ENCODE results near the gene LMBR1.
"Not testable (repeated sequence)": the region's sequence is repeated elsewhere in the genome, so short reads cannot be mapped to it uniquely, and the experiment has no call there.

LMBR1 gene

GRCh38 chr7:156861212-156861611 lies 31.8 kb downstream of the LMBR1 start:
- intact Hi-C loops (cut with DNase I) = no loop called here
- DNase-seq = no peak

DNA sequence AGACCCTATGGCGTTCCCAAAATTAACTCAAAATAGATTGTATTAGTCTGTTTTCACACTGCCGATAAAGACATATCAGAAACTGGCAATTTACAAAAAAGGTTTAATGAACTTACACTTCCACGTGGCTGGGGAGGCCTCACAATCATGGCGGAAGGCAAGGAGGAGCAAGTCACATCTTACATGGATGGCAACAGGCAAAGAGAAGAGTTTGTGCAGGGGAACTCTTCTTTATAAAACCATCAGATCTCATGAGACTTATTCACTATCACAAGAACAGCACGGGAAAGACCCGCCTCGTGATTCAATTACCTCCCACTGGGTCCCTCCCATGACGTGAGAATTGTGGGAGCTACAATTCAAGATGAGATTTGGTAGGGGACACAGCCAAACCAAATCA lies 32.9 kb downstream of the LMBR1 start:
- DNase-seq; intact Hi-C loops (cut with DNase I): not testable (repeated sequence)

- intact Hi-C loops (cut with DNase I) = no loop called here
Observed at GRCh38 chr7:156858523-156858922, 34.5 kb downstream of the LMBR1 start.

GRCh38 chr7:156857757-156858156 lies 35.2 kb downstream of the LMBR1 start:
- DNase-seq = no peak
- intact Hi-C loops (cut with DNase I) = no loop called here

More at GRCh38 chr7:156858523-156858922, 34.5 kb downstream of the LMBR1 start:
- no peak for DNase-seq

- intact Hi-C loops (cut with DNase I) = no loop called here
- DNase-seq = no peak
Observed at GRCh38 chr7:156854654-156855053, 38.3 kb downstream of the LMBR1 start.

DNA sequence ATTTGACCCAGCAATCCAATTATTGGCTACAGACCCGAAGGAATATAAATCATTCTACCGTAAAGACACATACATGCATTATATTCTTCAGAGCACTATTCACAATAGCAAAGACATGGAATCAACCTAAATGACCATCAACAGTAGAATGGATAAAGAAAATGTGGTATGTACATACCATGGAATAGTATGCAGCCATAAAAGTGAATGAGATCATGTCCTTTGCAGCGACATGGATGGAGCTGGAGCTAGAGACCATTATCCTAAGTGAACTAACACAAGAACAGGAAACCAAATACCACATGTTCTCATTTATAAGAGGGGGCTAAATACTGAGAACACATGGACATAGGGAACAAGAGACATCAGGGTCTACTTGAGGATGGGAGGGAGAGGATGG lies 44.0 kb downstream of the LMBR1 start:
- intact Hi-C loops (cut with DNase I) = no loop called here
- no peak for DNase-seq

DNA sequence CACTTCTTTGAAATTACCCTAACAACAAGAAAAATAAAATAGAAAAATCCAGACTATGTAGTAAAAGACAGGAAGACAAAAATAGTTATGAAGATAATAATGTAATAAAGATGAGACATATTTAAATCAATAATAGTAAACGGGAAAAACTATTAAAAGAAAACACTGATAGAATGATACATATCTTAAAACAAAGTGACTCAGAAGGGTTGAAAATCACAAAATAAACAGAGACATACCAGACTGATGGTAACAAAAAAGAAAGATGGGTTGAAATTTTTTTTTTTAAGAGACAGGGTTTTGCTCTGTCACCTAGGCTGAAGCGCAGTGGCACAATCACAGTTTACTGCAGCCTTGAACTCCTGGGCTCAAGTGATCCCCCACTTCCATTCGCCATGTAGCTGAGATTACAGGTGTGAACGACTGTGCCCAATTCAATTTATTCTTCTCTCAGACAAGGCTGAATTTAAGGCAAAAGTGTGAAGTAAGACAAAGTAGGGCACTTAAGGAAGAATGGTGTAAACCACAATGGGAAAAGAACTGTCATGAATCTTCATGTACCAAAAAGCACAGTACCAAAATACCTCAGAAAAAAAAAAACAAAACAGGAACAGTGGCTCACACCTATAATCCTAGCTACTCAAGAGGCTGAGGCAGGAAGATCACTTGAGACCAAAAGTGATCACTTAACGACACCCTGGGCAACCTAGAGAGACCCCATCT lies 47.4 kb downstream of the LMBR1 start:
- intact Hi-C loops (cut with DNase I) = no loop called here

GRCh38 chr7:156843582-156843981 lies 49.4 kb downstream of the LMBR1 start:
- DNase-seq; intact Hi-C loops (cut with DNase I): not testable (repeated sequence)

More for the DNA sequence above, 47.4 kb downstream of the LMBR1 start:
- DNase-seq = no peak

DNA sequence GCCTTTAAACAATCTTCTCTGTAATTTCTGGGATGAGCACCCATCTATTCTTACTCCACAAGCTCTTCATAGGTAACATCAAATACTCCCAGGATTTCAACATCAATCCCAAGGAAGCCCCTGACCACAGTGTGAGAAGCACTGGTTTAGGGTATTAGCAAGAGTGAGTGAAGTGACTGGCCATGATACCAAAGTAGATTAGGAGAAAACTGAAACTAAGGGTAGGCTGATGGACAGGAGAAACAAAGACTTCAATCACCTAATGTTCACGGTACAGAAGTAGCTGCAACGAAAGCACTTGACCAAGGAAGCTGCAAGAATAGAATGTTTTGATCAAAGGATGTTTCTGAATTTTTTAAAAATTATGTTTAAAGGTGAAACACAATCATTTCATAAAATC lies 49.8 kb downstream of the LMBR1 start:
- intact Hi-C loops (cut with DNase I) = no loop called here

DNA sequence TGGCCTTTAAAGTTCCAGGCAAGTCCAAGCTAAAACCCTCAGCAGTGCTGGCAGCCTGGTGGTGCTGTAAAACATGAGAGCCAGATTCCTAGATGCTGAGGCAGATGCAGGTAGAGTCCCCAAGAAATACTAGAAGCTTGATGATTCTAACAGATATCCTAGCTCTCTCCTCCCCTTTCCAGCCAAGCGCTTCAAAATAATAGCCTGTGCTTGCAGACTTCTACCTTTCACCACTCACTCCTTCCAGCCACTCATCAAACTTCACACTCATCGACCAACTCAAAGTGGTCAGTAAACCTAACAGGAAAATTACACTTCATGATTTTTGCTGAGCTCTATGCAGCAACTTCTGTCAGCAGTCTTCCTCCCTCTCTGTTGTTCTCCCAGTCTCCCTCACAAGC lies 50.2 kb downstream of the LMBR1 start:
- intact Hi-C loops (cut with DNase I) = no loop called here
- DNase-seq = no peak

More for the DNA sequence above, 49.8 kb downstream of the LMBR1 start:
- DNase-seq = no peak

DNA sequence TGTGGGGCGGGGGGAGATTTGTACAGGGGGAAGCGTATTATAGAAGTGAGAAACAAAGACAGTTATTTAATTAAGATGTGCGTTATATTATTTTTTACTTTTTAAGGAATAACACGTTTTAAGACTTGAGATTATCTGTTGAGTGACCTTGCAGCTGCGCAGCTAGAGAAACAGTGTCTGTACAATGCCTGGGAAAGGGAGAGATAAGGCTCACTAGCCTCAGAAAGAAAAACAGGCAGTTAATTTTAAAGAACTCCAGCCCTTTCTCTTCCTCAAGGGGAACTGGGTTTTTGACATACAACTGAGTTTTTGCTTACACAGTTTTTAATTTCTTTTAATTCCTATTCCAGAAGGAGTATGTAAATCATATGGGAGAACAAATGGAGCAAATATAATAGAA lies 50.7 kb downstream of the LMBR1 start:
- intact Hi-C loops (cut with DNase I) = no loop called here
- DNase-seq = no peak

GRCh38 chr7:156841497-156841896 lies 51.5 kb downstream of the LMBR1 start:
- intact Hi-C loops (cut with DNase I) = no loop called here
- no peak for DNase-seq

DNA sequence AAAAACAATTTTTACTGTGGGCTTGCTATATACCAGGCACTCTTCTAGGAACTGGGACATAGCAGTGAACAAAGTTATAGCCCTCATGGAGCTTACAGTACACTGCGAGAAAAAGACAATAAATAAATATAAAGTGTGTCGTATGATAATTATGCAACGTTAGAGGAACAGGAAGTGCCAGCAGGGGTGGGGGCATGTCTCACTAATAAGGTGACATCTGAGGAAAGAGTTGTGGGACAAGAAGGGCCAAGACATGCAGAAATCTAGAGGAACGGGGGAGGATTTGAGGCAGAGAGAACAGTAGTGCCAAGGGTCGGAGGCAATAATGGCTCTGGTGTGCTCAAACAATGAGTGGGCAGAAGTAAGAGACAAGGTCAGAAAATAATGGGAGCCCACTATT lies 52.8 kb downstream of the LMBR1 start:
- intact Hi-C loops (cut with DNase I) = no loop called here
- no peak for DNase-seq

DNA sequence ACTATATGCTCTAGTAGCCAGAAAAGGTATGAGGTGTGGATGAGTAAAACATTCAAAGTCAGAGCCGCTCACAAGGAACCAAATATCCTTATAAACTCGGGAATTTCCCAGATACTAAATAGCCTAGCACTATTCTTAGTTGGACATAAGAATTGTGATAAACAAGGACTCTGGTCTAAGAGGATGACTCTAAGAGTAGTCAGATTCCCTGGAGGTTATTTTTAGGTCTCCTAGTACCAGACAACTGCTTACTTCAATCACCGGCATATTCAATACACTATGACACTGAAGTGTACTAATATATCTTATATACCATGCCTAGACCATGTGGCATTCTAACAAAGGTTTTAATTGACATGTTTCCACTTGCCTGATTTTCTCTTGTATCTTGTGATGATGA lies 56.5 kb downstream of the LMBR1 start:
- no peak for DNase-seq
- intact Hi-C loops (cut with DNase I) = no loop called here

DNA sequence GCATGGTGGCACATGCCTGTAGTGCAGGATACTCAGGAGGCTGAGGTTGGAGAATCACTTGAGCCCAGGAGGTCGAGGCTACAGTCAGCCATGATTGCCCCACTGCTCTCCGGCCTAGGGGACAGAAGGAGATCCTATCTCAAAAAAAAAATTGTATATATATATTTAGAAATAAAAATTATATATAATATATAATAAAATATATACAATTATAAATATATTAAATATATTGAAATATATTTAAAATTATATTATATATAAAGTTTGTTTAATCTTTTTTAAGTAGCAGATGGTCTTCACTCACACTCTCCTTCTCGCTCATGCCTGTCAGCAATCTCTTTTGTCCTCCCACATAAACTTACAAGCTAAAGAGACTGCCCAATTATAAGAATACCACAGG lies 58.5 kb downstream of the LMBR1 start:
- intact Hi-C loops (cut with DNase I) = no loop called here
- DNase-seq = no peak

DNA sequence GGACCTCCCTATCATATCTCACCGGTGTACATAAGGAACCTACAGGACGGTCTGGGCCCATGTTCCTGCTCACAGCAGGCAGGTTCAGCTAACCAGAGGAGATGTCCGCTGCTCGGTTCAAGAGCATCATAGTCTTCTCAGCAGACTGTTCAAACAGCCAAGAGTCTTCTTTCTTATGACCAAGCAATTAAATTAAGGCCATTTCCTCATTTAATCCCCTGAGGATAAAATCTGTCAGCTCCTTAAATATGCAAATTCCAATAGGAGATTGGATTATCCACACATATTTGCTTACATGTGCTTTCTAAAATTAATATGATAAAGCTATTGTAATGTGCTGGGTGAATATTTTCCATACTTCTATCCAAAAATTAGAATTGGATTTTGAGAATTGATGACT lies 59.7 kb downstream of the LMBR1 start:
- no peak for DNase-seq
- intact Hi-C loops (cut with DNase I) = no loop called here

GRCh38 chr7:156832195-156832877 lies 60.6 kb downstream of the LMBR1 start:
- no peak for DNase-seq
- intact Hi-C loops (cut with DNase I) = no loop called here

- no peak for DNase-seq
- intact Hi-C loops (cut with DNase I) = no loop called here
Observed at GRCh38 chr7:156829669-156830336, 63.2 kb downstream of the LMBR1 start.

DNA sequence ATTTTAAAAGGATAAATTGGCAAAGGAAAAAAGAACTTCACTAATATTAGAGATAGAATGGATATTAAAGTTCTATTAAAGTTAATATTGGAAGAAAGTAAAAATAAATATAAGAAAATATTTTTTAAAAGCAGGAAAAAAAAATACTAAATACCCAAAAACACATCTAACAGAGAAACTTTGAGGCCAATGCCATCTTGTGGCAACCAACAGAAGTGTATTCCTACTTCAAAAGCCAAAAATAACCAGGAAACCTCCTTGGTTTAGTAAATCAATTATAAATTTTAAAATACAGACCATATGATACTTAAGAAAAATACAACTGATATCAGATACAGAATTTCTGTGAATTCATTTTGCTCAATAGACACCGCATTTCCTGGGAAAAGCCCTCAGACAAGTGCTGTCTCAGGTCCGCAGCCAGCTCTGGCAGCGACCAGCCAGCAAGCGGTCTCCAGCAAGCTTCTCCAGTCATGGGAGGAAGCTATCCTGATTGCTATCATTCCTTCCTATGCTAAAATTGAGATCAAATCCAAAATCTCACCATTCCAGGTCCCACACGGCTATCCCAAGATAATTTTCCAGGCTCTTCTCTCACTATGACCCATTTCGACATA lies 65.3 kb downstream of the LMBR1 start:
- peak in 3 of 42 donors; percentile 4 to 17 (median 16) for DNase-seq
- intact Hi-C loops (cut with DNase I) = no loop called here

DNA sequence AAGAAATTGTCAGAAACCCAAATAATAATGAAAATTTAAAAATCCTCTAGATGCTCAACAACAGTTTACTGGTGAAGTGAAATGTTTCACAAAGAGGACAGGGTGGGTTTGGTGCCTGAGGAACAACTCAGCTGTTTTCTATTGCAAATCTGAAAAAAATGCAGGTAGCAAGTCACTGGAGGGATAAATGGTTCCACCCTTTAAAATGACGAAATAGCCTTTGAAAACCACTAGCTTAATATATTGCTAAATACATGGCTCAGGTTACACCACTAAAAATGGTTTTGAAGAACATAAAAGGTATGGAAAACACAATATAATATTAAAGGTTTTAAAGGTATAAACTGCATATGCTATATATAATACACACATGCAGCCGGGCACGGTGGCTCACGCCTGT lies 69.5 kb downstream of the LMBR1 start:
- DNase-seq = no peak
- intact Hi-C loops (cut with DNase I) = loop anchor here (5.0 kb wide), 1 partner anchor 1026 kb away; no protein-coding TSS in a partner anchor
